GM21825 (cell line): ENCODE data around the gene NEGR1.

ENCODE experiments used
- ATAC-seq: cut with Tn5 transposase; IDR thresholded peaks from one replicate; pipeline ENCODE4 v1.9.1; 2021; ENCODE audit warnings: mild to moderate bottlenecking, moderate library complexity; ENCODE audit not compliant: unreplicated experiment

The NEGR1 gene

GRCh38 chr1:72050551-72050950 lies 231.8 kb downstream of the NEGR1 start:
- no peak for ATAC-seq

GRCh38 chr1:72037745-72038343 lies 244.5 kb downstream of the NEGR1 start:
- no peak for ATAC-seq

- no peak for ATAC-seq
These were observed 247.5 kb downstream of the NEGR1 start for GRCh38 chr1:72034827-72035226.

GRCh38 chr1:72023063-72023930 lies 259.0 kb downstream of the NEGR1 start:
- ATAC-seq = no peak

DNA sequence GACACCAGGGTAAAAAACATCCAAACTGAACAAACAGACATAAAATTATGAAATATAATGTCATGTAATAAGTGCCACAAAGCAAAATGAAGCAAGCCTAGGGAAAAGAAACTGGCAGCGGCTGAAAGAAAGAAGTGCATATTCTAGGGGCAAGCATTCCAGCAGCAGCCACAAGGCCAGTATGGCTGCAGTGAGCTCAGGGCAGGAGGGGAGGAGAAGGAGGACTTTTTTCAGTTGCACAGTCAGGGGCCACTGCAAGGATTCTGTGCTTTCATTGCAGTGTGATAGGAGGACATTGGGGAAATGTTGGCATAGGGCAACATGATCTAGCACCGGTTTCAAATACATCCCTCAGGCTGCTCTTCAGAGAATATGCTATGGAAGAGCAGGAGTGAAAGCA lies 263.8 kb downstream of the NEGR1 start:
- no peak for ATAC-seq

DNA sequence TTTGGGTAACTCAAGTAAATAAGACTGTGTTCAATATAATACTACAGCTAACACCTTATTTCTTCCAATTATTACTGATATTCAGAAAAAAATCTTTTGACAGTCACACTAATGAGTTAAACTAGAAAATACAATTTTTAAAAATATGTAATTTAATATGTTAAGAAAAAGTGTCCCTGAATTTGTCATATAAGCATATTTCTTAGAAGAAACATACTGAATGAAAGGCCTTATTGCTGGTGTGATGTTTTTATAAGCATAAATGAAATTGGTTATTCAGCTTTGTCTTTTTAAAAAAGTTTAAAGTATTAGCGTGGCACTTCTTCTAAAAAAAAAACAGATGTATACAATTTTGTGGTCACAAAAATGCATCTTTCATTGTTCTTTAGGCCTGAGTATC lies 267.3 kb downstream of the NEGR1 start:
- no peak for ATAC-seq

DNA sequence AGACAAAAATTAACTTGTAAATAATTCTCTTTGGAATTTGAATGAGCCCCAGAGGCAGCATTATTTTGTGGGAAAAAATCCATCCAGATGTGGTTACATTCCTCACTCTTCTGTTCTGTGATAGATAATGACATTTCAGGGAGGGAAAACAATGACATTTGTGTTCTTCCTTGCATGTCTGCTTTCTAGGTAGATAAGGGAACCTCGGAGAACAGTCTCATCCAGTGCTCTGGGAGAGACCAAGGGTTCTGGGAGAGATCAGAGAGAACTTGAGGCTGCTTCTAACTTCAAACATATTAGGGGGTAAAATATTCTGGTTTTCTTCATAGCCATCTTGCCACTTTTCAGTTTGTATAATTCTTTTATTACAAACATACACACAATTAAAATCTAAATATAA lies 269.2 kb downstream of the NEGR1 start:
- no peak for ATAC-seq

- no peak for ATAC-seq
These were observed 270.6 kb downstream of the NEGR1 start for GRCh38 chr1:72011721-72012120.

DNA sequence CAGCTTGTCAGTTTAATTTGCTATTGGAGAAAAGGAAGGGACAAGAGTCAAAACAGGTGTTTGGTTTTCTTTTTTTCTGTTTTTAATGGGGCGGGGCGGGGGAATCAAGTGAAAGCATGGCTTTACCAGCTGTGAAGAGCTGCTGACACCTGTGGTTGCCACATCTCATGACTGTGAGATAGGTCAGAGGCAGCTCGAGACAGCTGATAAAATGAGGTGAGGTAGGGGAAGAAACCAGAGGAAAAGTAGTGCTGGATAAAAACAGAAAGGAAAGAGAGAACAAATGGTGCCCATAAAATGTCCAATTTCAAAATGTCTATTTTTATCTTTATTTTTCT lies 272.3 kb downstream of the NEGR1 start:
- ATAC-seq = no peak

- no peak for ATAC-seq
These were observed 272.9 kb downstream of the NEGR1 start for GRCh38 chr1:72009173-72010093.

- ATAC-seq = no peak
These were observed 275.0 kb downstream of the NEGR1 start for GRCh38 chr1:72007312-72007711.

GRCh38 chr1:72006092-72006491 lies 276.2 kb downstream of the NEGR1 start:
- ATAC-seq = no peak

- ATAC-seq = no peak
These were observed 279.2 kb downstream of the NEGR1 start for GRCh38 chr1:72003092-72003491.

DNA sequence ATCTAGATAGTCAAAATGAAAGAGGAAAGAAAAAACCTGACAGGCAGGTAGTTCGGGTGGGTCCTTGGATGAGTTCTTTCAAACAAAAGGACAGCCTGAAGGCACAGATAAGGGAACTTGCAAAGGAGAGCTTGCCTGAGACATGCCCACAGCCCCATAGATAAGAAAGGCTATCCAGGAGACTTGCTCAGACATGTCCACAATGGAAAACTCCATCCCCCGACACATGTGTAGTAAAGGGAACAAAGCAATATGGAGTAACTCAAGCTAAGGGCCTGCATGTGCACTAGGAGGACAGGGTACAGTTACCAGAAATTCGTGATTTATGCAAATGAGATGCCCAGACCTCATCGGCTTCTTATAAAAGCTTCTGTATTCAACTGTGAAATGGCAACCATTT lies 281.5 kb downstream of the NEGR1 start:
- ATAC-seq = no peak

DNA sequence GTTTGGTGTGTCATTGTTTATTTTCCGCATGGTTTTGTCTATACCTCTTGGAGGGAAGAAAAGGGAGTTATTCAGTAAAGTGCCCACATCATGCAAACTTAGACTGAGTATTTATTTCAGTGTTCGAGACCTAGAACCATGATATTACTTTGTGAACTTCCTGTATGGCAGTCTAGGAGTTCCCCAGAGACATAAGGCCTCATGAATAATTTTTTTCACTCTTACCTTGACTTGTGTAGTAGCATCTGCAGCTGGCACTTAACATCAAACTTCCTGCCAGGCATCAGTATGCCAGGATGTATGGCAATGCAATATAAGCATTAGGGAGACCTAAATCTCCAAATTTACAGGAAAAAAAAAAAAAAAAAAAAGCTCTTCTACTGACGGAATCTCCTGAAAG lies 287.7 kb downstream of the NEGR1 start:
- no peak for ATAC-seq

- ATAC-seq = no peak
These were observed 295.2 kb downstream of the NEGR1 start for GRCh38 chr1:71987181-71987580.

- no peak for ATAC-seq
These were observed 296.2 kb downstream of the NEGR1 start for GRCh38 chr1:71986160-71986559.

DNA sequence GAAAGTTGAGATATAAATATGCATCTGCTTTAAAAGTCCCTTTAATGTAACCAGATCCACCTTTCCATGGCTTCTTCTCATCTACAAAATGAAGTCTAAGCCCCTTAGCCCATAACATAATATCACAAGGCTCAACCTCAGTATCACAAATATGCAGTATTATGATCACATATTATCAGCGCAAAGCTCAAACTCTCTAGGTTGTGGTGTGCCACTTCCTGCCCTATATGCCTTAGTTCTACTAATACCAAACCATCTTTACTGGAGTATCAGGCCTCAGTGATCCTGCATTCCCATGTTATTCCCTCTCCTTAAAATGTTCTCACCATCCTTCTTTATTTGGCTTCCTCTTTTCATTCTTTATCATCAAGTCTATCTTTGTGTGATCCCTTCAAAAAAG lies 301.8 kb downstream of the NEGR1 start:
- no peak for ATAC-seq

- ATAC-seq = no peak
These were observed 302.5 kb downstream of the NEGR1 start for GRCh38 chr1:71979882-71980281.

DNA sequence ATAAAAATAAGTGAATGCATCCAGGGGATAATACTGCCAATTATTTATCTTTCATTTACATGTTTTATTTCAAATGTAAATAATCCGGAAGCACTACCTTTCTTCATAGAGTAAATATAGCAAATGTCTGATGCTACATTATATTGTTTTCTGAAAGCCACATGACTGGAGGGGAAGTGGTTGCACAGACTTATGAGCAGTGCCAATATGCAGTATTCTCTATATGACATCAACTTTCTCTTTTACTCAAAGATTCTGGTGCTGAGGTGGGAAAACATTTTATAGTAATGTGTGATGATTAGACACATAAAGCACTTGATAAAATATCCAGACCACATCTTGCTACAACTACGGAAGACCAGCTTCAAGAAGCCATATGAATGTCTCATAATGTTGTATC lies 314.7 kb downstream of the NEGR1 start:
- ATAC-seq = peak; percentile 85

- ATAC-seq = no peak
These were observed 318.2 kb downstream of the NEGR1 start for GRCh38 chr1:71964188-71964587.
